Measurements from ENCODE around the gene IPO4.

Gene IPO4

GRCh38 chr14:24196071-24197055 is 7.7 kb upstream of the IPO4 start:
- peak in 1 of 42 donors; percentile 42 for DNase-seq
- intact Hi-C loops (cut with DNase I), result no loop called here

GRCh38 chr14:24195186-24196070 is 6.8 kb upstream of the IPO4 start, which contains the start of gene TM9SF1:
TM9SF1 (minus strand) TSS chr14:24195441; CDS start chr14:24195019, 422 bp downstream.
- intact Hi-C loops (cut with DNase I), result no loop called here
- DNase-seq, result peak; percentile 67 to 93 (median 86)

GRCh38 chr14:24194873-24195185 is 6.2 kb upstream of the IPO4 start:
- intact Hi-C loops (cut with DNase I), result no loop called here
- no peak for DNase-seq

GRCh38 chr14:24194186-24194872 is 5.7 kb upstream of the IPO4 start:
- no peak for DNase-seq
- intact Hi-C loops (cut with DNase I), result no loop called here

GRCh38 chr14:24192933-24193332 is 4.3 kb upstream of the IPO4 start:
- intact Hi-C loops (cut with DNase I), result no loop called here
- no peak for DNase-seq

GRCh38 chr14:24190416-24190815 is 1.8 kb upstream of the IPO4 start:
- intact Hi-C loops (cut with DNase I), result no loop called here

GRCh38 chr14:24189460-24189859 is 844 bp upstream of the IPO4 start:
- DNase-seq, result no peak
- intact Hi-C loops (cut with DNase I), result no loop called here

More at GRCh38 chr14:24190416-24190815, 1.8 kb upstream of the IPO4 start:
- DNase-seq, result no peak

- intact Hi-C loops (cut with DNase I), result no loop called here
These were observed 401 bp upstream of the IPO4 start for GRCh38 chr14:24189059-24189375.

GRCh38 chr14:24187539-24187915 is 1.1 kb downstream of the IPO4 start:
- DNase-seq, result no peak
- intact Hi-C loops (cut with DNase I), result no loop called here

More at GRCh38 chr14:24189059-24189375, 401 bp upstream of the IPO4 start:
- no peak for DNase-seq

- intact Hi-C loops (cut with DNase I), result no loop called here
These were observed 1.6 kb downstream of the IPO4 start for GRCh38 chr14:24186831-24187538.

GRCh38 chr14:24185741-24186140 is 2.9 kb downstream of the IPO4 start:
- no peak for DNase-seq
- intact Hi-C loops (cut with DNase I), result no loop called here

More at GRCh38 chr14:24186831-24187538, 1.6 kb downstream of the IPO4 start:
- DNase-seq, result no peak

GRCh38 chr14:24185026-24185425 is 3.6 kb downstream of the IPO4 start:
- intact Hi-C loops (cut with DNase I), result no loop called here
- DNase-seq, result no peak

- intact Hi-C loops (cut with DNase I), result no loop called here
- DNase-seq, result no peak
These were observed 4.3 kb downstream of the IPO4 start for GRCh38 chr14:24184104-24184970.

GRCh38 chr14:24183014-24183481 is 5.6 kb downstream of the IPO4 start:
- peak in 1 of 42 donors; percentile 18 for DNase-seq
- intact Hi-C loops (cut with DNase I), result no loop called here

- intact Hi-C loops (cut with DNase I), result no loop called here
- DNase-seq, result no peak
These were observed 6.3 kb downstream of the IPO4 start for GRCh38 chr14:24182110-24182882.

GRCh38 chr14:24181371-24182077 is 7.1 kb downstream of the IPO4 start:
- DNase-seq, result no peak
- intact Hi-C loops (cut with DNase I), result no loop called here

Data from head of caudate nucleus (tissue), 42 donors.